HCT116 (cell line): ENCODE measurements around the gene CNNM4.
"Not testable (repeated sequence)": the region's sequence is repeated elsewhere in the genome, so short reads cannot be mapped to it uniquely, and the experiment has no call there.

Experiments used
- ATF3 ChIP-seq: IDR thresholded peaks from 2 replicates; pipeline ENCODE4 v1.6.1; 2012
- CEBPB ChIP-seq: IDR thresholded peaks from 2 replicates; pipeline ENCODE4 v1.6.1; 2012; ENCODE audit warnings: low read depth
- CTCF ChIP-seq, 3 experiments: fragments of 200-600 bp in 1 of 3; sonication (generic) in 1 of 3; IDR thresholded peaks in 2 of 3; conservative IDR thresholded peaks in 1 of 3; 2 replicates each; pipeline ENCODE4 v1.5.1; 2012 to 2017; ENCODE audit warnings: low read depth in 2 of 3, low read length in 2 of 3, antibody characterized with exemption in 1 of 3, borderline replicate concordance in 1 of 3, control low read depth in 1 of 3, mild to moderate bottlenecking in 1 of 3, mixed read lengths in 1 of 3, mixed run types in 1 of 3, moderate library complexity in 1 of 3; ENCODE audit not compliant: insufficient read depth in 1 of 3
- EZH2 ChIP-seq: fragments of 200-600 bp; sonication (generic); IDR thresholded peaks from 2 replicates; pipeline ENCODE4 v1.6.1; 2017; ENCODE audit warnings: antibody characterized with exemption, mixed run types
- EZH2phosphoT487 ChIP-seq: fragments of 200-600 bp; IDR thresholded peaks from 2 replicates; pipeline ENCODE4 v1.6.1; 2018; ENCODE audit warnings: antibody characterized with exemption, borderline replicate concordance
- MAX ChIP-seq: IDR thresholded peaks from 2 replicates; pipeline ENCODE4 v1.6.1; 2012
- POLR2A ChIP-seq: IDR thresholded peaks from 2 replicates; pipeline ENCODE4 v1.7.0; 2011; ENCODE audit warnings: borderline replicate concordance; ENCODE audit not compliant: insufficient read depth, insufficient read length; ENCODE audit errors: extremely low read depth
- POLR2AphosphoS5 ChIP-seq: IDR thresholded peaks from 2 replicates; pipeline ENCODE4 v1.6.1; 2011; ENCODE audit warnings: mild to moderate bottlenecking, low read depth, low read length, moderate library complexity
- REST ChIP-seq: IDR thresholded peaks from 2 replicates; pipeline ENCODE4 v1.6.1; 2012; ENCODE audit warnings: low read depth
- SIN3A ChIP-seq: IDR thresholded peaks from 2 replicates; pipeline ENCODE4 v1.6.1; 2012; ENCODE audit warnings: low read depth
- SP1 ChIP-seq: IDR thresholded peaks from 2 replicates; pipeline ENCODE4 v1.6.1; 2012; ENCODE audit warnings: low read depth
- SRF ChIP-seq: IDR thresholded peaks from 2 replicates; pipeline ENCODE4 v1.6.1; 2012; ENCODE audit warnings: low read depth

- TF ChIP-seq SP1; POLR2A; CTCF (IDR thresholded peaks at IDR 0.05 in 2 of 3, conservative IDR thresholded peaks at IDR 0.05 in 1 of 3; ENCODE audit: borderline replicate concordance in 1 of 3, insufficient read depth in 1 of 3, low read depth in 2 of 3, low read length in 2 of 3); SRF; POLR2AphosphoS5; CEBPB; EZH2phosphoT487; REST; ATF3; SIN3A; EZH2; MAX: not testable (repeated sequence)
Measured at GRCh38 chr2:96805946-96806345, 45.2 kb downstream of the CNNM4 start.
